RWPE1 (cell line): ENCODE results near the gene APOBEC4.

Source experiments
- CTCF ChIA-PET: fragments of 350-600 bp; sonication (Branson Sonifier 250); formaldehyde crosslinking; extraction: SDS; loops from one replicate; lab custom pipeline; 2021; lab: Yijun Ruan, JAX
- POLR2A ChIA-PET: fragments of 400-600 bp; formaldehyde crosslinking; extraction: SDS; loops from one replicate; lab custom pipeline; 2020; ENCODE audit warnings: antibody characterized with exemption; ENCODE audit not compliant: low non-redundant PET; lab: Yijun Ruan, JAX
- DNase-seq: peaks from one replicate; pipeline ENCODE4 v3.0.0; 2012; ENCODE audit warnings: low spot score
- H3K27ac ChIP-seq: fragments of 450-650 bp; 2 replicates; pipeline ENCODE4 v1.5.1; 2017
- CTCF ChIP-seq: fragments of 450-650 bp; conservative IDR thresholded peaks from 2 replicates; pipeline ENCODE4 v1.5.1; 2017; ENCODE audit warnings: low read depth, mild to moderate bottlenecking

The APOBEC4 gene

GRCh38 chr1:183675883-183676585, 22.9 kb upstream of the APOBEC4 start:
- TF ChIP-seq CTCF: no peak
- H3K27ac ChIP-seq: no peak overlapping the region
- DNase-seq: no peak
- ChIA-PET CTCF (interaction anchor here (0.8 to 2.1 kb wide), 3 partner anchors 9 to 240 kb away, joined by 3 to 8 read pairs (median 4); no protein-coding TSS in a partner anchor), POLR2A (no interaction called here)

- no peak for DNase-seq
- ChIA-PET CTCF (interaction anchor here (2.1 kb wide), 1 partner anchor 10 kb away, joined by 8 read pairs; no protein-coding TSS in a partner anchor), POLR2A (no interaction called here)
- H3K27ac ChIP-seq: no peak overlapping the region
- TF ChIP-seq CTCF: no peak
These were observed 22.3 kb upstream of the APOBEC4 start for GRCh38 chr1:183675381-183675780.

- POLR2A ChIA-PET: no interaction called here
- no peak for DNase-seq
- CTCF ChIA-PET: no interaction called here
- TF ChIP-seq CTCF: no peak
- H3K27ac ChIP-seq: no peak overlapping the region
These were observed 21.8 kb upstream of the APOBEC4 start for GRCh38 chr1:183674886-183675285.

GRCh38 chr1:183674339-183674738, 21.2 kb upstream of the APOBEC4 start:
- POLR2A ChIA-PET: no interaction called here
- CTCF ChIA-PET: no interaction called here
- DNase-seq: no peak
- no peak overlapping the region for H3K27ac ChIP-seq
- TF ChIP-seq CTCF: no peak

GRCh38 chr1:183673605-183674323, 20.6 kb upstream of the APOBEC4 start:
- ChIA-PET CTCF (no interaction called here), POLR2A (no interaction called here)
- H3K27ac ChIP-seq: no peak overlapping the region
- TF ChIP-seq CTCF: no peak
- DNase-seq: no peak

- no peak for TF ChIP-seq CTCF
- POLR2A ChIA-PET: no interaction called here
- CTCF ChIA-PET: interaction anchor here (0.6 to 1.7 kb wide), 4 partner anchors 14 to 1197 kb away, joined by 3 to 7 read pairs (median 3); no protein-coding TSS in a partner anchor
- no peak overlapping the region for H3K27ac ChIP-seq
- no peak for DNase-seq
These were observed 17.1 kb upstream of the APOBEC4 start for GRCh38 chr1:183670169-183670568.
